ENCODE measurements around the gene CSRNP2.

- TF ChIP-seq, protein P1, sequence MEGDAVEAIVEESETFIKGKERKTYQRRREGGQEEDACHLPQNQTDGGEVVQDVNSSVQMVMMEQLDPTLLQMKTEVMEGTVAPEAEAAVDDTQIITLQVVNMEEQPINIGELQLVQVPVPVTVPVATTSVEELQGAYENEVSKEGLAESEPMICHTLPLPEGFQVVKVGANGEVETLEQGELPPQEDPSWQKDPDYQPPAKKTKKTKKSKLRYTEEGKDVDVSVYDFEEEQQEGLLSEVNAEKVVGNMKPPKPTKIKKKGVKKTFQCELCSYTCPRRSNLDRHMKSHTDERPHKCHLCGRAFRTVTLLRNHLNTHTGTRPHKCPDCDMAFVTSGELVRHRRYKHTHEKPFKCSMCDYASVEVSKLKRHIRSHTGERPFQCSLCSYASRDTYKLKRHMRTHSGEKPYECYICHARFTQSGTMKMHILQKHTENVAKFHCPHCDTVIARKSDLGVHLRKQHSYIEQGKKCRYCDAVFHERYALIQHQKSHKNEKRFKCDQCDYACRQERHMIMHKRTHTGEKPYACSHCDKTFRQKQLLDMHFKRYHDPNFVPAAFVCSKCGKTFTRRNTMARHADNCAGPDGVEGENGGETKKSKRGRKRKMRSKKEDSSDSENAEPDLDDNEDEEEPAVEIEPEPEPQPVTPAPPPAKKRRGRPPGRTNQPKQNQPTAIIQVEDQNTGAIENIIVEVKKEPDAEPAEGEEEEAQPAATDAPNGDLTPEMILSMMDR (conservative IDR thresholded peaks at IDR 0.05): no peak
- TF ChIP-seq ZFX (IDR thresholded peaks at IDR 0.05): no peak
These were observed 48.5 kb upstream of the CSRNP2 start for GRCh38 chr12:51131745-51132521.
